Skeletal muscle cell (primary cell): ENCODE results near the gene TEAD2.
"Not testable (repeated sequence)": the region's sequence is repeated elsewhere in the genome, so short reads cannot be mapped to it uniquely, and the experiment has no call there.

Experiments used
- DNase-seq: peaks from one replicate; pipeline ENCODE4 v3.0.0-alpha.2; 2010; ENCODE audit warnings: low read depth
- H3K4me3 ChIP-seq: 2 replicates; pipeline ENCODE4 v1.5.1; 2011; ENCODE audit warnings: low read depth, mild to moderate bottlenecking, control low read depth, low read length, moderate library complexity

The TEAD2 gene

GRCh38 chr19:49301866-49302252 is 60.4 kb downstream of the TEAD2 start:
- H3K4me3 ChIP-seq, result no peak overlapping the region
- no peak for DNase-seq

GRCh38 chr19:49301165-49301865 is 60.9 kb downstream of the TEAD2 start:
- no peak for DNase-seq
- H3K4me3 ChIP-seq, result peak overlapping the region; percentile 5

GRCh38 chr19:49298653-49299052 is 63.6 kb downstream of the TEAD2 start:
- DNase-seq, H3K4me3 ChIP-seq: not testable (repeated sequence)

GRCh38 chr19:49297403-49297802 is 64.8 kb downstream of the TEAD2 start:
- DNase-seq, result no peak

GRCh38 chr19:49295208-49295880 is 66.9 kb downstream of the TEAD2 start:
- DNase-seq, result no peak
- H3K4me3 ChIP-seq, result no peak overlapping the region

More at GRCh38 chr19:49297403-49297802, 64.8 kb downstream of the TEAD2 start:
- no peak overlapping the region for H3K4me3 ChIP-seq

GRCh38 chr19:49294401-49294800 is 67.8 kb downstream of the TEAD2 start:
- DNase-seq, result no peak
- H3K4me3 ChIP-seq, result no peak overlapping the region
